ENCODE results near the gene GFRA1. TPM values are rescaled to one million over a fixed set of nuclear protein-coding genes. Genes with fewer than 3 reads are reported as not detected.

Gene GFRA1
- total and polyA plus RNA-seq, 2 experiments from 2014 or later, result 1.7 to 5.0 TPM

DNA sequence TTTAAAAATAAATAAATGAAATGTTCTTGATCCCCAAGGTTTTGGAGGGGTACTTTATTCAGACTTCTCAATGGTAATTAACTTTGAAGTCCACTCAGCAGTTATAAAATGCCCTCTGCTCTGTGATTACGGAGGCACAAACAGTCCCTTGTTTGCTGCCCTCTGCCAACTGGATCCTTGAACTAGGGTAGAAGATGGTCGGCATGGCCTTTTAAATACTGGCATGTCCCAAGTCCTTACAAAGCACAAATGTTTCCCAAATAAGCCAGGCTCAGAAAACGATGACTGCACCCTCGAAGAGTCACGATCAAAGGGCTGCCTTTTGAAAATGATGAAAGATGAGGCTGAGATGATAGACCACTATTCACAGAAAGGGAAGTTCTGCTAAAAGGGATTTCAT lies 47.0 kb downstream of the GFRA1 start:
- peaks cover 3% of the 10 kb centered on the region for H3K4me1 ChIP-seq (ENCODE audit: low read depth)
- no peaks in the 10 kb centered on the region for H3K36me3 ChIP-seq
- no peak for TF ChIP-seq CTCF (IDR thresholded peaks at IDR 0.05; ENCODE audit: low read depth, low read length)
- H3K9me3 ChIP-seq (ENCODE audit: low read depth), result no peaks in the 10 kb centered on the region
- DNase-seq (ENCODE audit: low read depth in 1 of 2, low spot score in 1 of 2), result no peak
- no peaks in the 10 kb centered on the region for H3K27me3 ChIP-seq
- H3K27ac ChIP-seq, result no peak overlapping the region
- H3K4me3 ChIP-seq, result no peak overlapping the region

DNA sequence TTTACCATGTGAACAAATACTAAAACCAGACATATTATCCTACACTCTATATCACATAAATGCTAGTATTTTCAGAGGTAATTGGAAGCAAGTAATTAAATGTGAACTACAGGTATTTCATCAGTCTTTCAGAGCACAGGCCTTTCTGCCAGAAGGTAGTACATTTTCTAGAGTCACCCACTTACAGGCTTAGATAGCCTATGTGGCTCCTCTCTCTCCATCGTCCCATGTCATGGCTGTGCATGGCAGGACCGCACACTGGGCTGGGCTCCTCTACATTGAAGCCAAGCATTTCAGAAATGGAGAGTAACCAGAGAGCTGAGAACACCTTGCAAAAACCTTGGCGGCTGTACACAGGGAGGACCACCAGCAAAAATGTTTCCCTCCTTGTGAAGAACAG lies 49.7 kb downstream of the GFRA1 start:
- Histone ChIP-seq H3K4me1 (ENCODE audit: low read depth) (peaks cover 10% of the 10 kb centered on the region), H3K9me3 (ENCODE audit: low read depth) (no peaks in the 10 kb centered on the region), H3K27ac (no peak overlapping the region), H3K4me3 (no peak overlapping the region), H3K27me3 (no peaks in the 10 kb centered on the region), H3K36me3 (no peaks in the 10 kb centered on the region)
- no peak for DNase-seq (ENCODE audit: low read depth in 1 of 2, low spot score in 1 of 2)
- TF ChIP-seq CTCF (IDR thresholded peaks at IDR 0.05; ENCODE audit: low read depth, low read length), result no peak

DNA sequence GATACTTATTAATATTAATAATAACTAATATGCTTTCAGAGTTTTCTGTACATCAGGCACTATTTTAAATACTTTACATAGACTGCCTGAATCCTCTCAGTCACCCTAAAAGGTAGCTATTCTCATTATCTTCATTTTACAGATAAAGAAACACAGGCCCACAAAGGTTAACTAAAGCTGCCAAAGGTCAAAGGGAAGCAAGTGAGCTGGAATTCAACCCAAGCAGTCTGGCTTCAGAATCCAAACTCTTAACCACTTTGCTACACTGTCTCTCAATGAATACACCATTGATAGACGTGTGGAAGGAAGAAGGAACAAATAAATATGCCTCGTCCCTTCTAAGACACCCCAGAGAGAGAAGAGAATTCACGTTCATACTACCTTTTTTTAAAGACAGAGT lies 52.0 kb downstream of the GFRA1 start:
- Histone ChIP-seq H3K4me1 (ENCODE audit: low read depth) (peaks cover 10% of the 10 kb centered on the region), H3K36me3 (no peaks in the 10 kb centered on the region), H3K27me3 (no peaks in the 10 kb centered on the region), H3K9me3 (ENCODE audit: low read depth) (no peaks in the 10 kb centered on the region), H3K4me3 (no peak overlapping the region), H3K27ac (peak overlapping the region; percentile 22)
- no peak for TF ChIP-seq CTCF (IDR thresholded peaks at IDR 0.05; ENCODE audit: low read depth, low read length)
- no peak for DNase-seq (ENCODE audit: low read depth in 1 of 2, low spot score in 1 of 2)

GRCh38 chr10:116216676-116217075 lies 56.3 kb downstream of the GFRA1 start:
- no peak for TF ChIP-seq CTCF (IDR thresholded peaks at IDR 0.05; ENCODE audit: low read depth, low read length)
- H3K4me1 ChIP-seq (ENCODE audit: low read depth), result peaks cover 10% of the 10 kb centered on the region
- no peaks in the 10 kb centered on the region for H3K9me3 ChIP-seq (ENCODE audit: low read depth)

DNA sequence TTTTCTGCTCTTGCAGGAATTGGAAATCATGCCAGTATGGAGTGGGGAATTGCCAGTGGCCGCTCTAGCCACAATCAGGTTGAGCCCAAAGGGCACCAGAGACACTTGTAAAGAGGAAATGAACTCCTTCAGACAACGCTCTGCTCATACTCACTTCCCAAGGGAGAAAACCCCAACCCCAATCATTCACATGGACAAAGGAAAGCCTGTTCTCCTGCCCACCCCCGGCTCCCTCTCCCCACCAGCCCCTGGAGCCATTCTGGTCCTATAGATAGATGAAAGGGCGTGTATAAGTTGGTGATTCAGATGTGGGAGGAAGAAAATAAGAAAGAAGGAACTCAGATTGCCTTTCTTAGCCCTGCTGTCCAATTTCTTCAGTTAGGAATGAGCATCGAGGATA lies 57.4 kb downstream of the GFRA1 start:
- peaks cover 6% of the 10 kb centered on the region for H3K4me1 ChIP-seq (ENCODE audit: low read depth)
- H3K4me3 ChIP-seq, result no peak overlapping the region
- no peak overlapping the region for H3K27ac ChIP-seq
- H3K9me3 ChIP-seq (ENCODE audit: low read depth), result no peaks in the 10 kb centered on the region
- H3K36me3 ChIP-seq, result no peaks in the 10 kb centered on the region
- TF ChIP-seq CTCF (IDR thresholded peaks at IDR 0.05; ENCODE audit: low read depth, low read length), result no peak
- DNase-seq (ENCODE audit: low read depth in 1 of 2, low spot score in 1 of 2), result no peak
- H3K27me3 ChIP-seq, result no peaks in the 10 kb centered on the region

More at GRCh38 chr10:116216676-116217075, 56.3 kb downstream of the GFRA1 start:
- Histone ChIP-seq H3K4me3 (no peak overlapping the region), H3K27ac (no peak overlapping the region), H3K36me3 (no peaks in the 10 kb centered on the region), H3K27me3 (no peaks in the 10 kb centered on the region)
- DNase-seq (ENCODE audit: low read depth in 1 of 2, low spot score in 1 of 2), result no peak

DNA sequence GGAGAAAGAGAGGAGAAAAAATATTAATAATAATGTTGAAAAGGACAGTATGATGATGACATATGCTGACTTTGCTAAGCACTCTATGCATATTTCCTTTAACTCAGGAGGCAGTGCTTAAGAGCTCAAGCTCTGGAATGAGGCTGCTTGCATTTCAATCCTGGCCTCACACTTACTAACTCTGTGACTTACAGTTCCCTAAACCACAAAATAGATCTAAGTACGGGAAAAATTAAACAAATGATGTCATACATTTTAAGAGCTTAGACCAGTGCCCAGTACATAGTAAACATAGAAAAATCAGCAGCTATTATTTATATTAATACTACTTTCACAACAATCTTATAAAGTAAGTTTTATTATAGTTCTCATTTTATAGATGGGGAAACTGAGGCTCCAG lies 61.3 kb downstream of the GFRA1 start:
- no peak for DNase-seq (ENCODE audit: low read depth in 1 of 2, low spot score in 1 of 2)
- H3K27me3 ChIP-seq, result no peaks in the 10 kb centered on the region
- H3K4me1 ChIP-seq (ENCODE audit: low read depth), result peaks cover 6% of the 10 kb centered on the region
- H3K9me3 ChIP-seq (ENCODE audit: low read depth), result no peaks in the 10 kb centered on the region
- no peak overlapping the region for H3K27ac ChIP-seq
- H3K36me3 ChIP-seq, result no peaks in the 10 kb centered on the region
- no peak overlapping the region for H3K4me3 ChIP-seq
- TF ChIP-seq CTCF (IDR thresholded peaks at IDR 0.05; ENCODE audit: low read depth, low read length), result no peak

Measured in cardiac muscle cell (in vitro differentiated cells and primary cell).